K562 (cell line): Measurements from ENCODE around the gene DST. TPM values are rescaled to one million over a fixed set of nuclear protein-coding genes. Genes with fewer than 3 reads are reported as not detected.

ENCODE experiments used
- ARID1B ChIP-seq: fragments of 450-650 bp; IDR thresholded peaks from 2 replicates; pipeline ENCODE4 v1.6.1; 2016; ENCODE audit warnings: antibody characterized with exemption, mild to moderate bottlenecking, inconsistent platforms
- FOXA3 ChIP-seq, 2 experiments: fragments of 450-650 bp in 1 of 2; sonication (generic) in 1 of 2; formaldehyde crosslinking; IDR thresholded peaks in 1 of 2; conservative IDR thresholded peaks in 1 of 2; 2 replicates each; pipeline versions ENCODE4 v1.4.0 to v1.8.0; 2020 to 2022; ENCODE audit warnings: mild to moderate bottlenecking in 2 of 2, missing genetic modification reagents in 1 of 2
- HDAC1 ChIP-seq, 2 experiments: fragments of 450-650 bp; IDR thresholded peaks; 2 replicates each; pipeline ENCODE4 v1.6.1; 2016 to 2017; ENCODE audit warnings: inconsistent platforms in 1 of 2, mild to moderate bottlenecking in 1 of 2, moderate library complexity in 1 of 2
- KDM4B ChIP-seq, 2 experiments: fragments of 450-650 bp in 1 of 2; sonication (generic) in 1 of 2; IDR thresholded peaks; 2 replicates each; pipeline ENCODE4 v1.6.1; 2016 to 2017; ENCODE audit warnings: borderline replicate concordance in 2 of 2, antibody characterized with exemption in 1 of 2, low read depth in 1 of 2, mild to moderate bottlenecking in 1 of 2
- MAFF ChIP-seq: IDR thresholded peaks from 2 replicates; pipeline ENCODE4 v1.6.1; 2012; ENCODE audit warnings: low read length, improper control_type of control experiment
- MGA ChIP-seq: fragments of 450-650 bp; IDR thresholded peaks from 2 replicates; pipeline ENCODE4 v1.6.1; 2016; ENCODE audit warnings: mild to moderate bottlenecking, moderate library complexity
- MLLT1 ChIP-seq, 2 experiments: fragments of 450-650 bp; IDR thresholded peaks; 2 replicates each; pipeline ENCODE4 v1.6.1; 2016
- POLR2A ChIP-seq: fragments of 450-650 bp; conservative IDR thresholded peaks from 2 replicates; pipeline ENCODE4 v1.6.1; 2016
- POLR2B ChIP-seq: fragments of 450-650 bp; IDR thresholded peaks from 2 replicates; pipeline ENCODE4 v1.6.1; 2018; ENCODE audit warnings: low read depth; ENCODE audit not compliant: partially characterized antibody
- RFX5 ChIP-seq: IDR thresholded peaks from 2 replicates; pipeline ENCODE4 v1.6.1; 2011; ENCODE audit warnings: low read depth, mild to moderate bottlenecking, improper control_type of control experiment, low read length
- SMC3 ChIP-seq: conservative IDR thresholded peaks from 2 replicates; pipeline ENCODE4 v1.6.1; 2011; ENCODE audit warnings: low read depth, low read length, improper control_type of control experiment; ENCODE audit not compliant: insufficient read depth
- SPI1 ChIP-seq: IDR thresholded peaks from 2 replicates; pipeline ENCODE4 v1.6.1; 2011; ENCODE audit warnings: low read depth, low read length, control low read depth, borderline replicate concordance
- SREBF2 ChIP-seq: sonication (generic); formaldehyde crosslinking; IDR thresholded peaks from 2 replicates; pipeline ENCODE4 v1.4.0; 2020; ENCODE audit warnings: mild to moderate bottlenecking, missing genetic modification reagents
- TAL1 ChIP-seq: fragments of 450-650 bp; IDR thresholded peaks from 2 replicates; pipeline ENCODE4 v1.6.1; 2016; ENCODE audit warnings: mild to moderate bottlenecking
- ZFP36 ChIP-seq: fragments of 150-350 bp; IDR thresholded peaks from 2 replicates; pipeline ENCODE4 v1.6.1; 2018; ENCODE audit warnings: low read length, low read depth; ENCODE audit not compliant: partially characterized antibody
- ZNF124 ChIP-seq: sonication (generic); formaldehyde crosslinking; IDR thresholded peaks from 2 replicates; pipeline ENCODE4 v1.8.1; 2022; ENCODE audit warnings: missing genetic modification reagents
- polyA plus RNA-seq, 8 experiments: library from polyadenylated mRNA; depleted of rRNA in 4 of 8; stranded (reverse) in 5 of 8; unstranded in 3 of 8; fragments of >200 nt; fragmentation: Nextera tagmentation in 2 of 8; fragmentation: Illumina TruSeq in 1 of 8; extraction: Ambion mirVana in 2 of 8; extraction: Trizol in 1 of 8; gene quantifications; 2 replicates each; pipeline versions ENCODE4 v1.2.1 to v1.2.3, GENCODE V29; 2011 to 2014; ENCODE audit warnings: inconsistent platforms in 1 of 8, missing spikeins in 1 of 8
- total RNA-seq, 7 experiments: library from RNA; depleted of rRNA in 6 of 7; stranded (reverse); fragments of >200 nt in 6 of 7; fragmentation: Illumina TruSeq in 2 of 7; extraction: Trizol in 2 of 7; gene quantifications; 2 replicates each; pipeline versions ENCODE4 v1.2.1 to v1.2.3, GENCODE V29; 2011 to 2021; ENCODE audit warnings: low replicate concordance in 1 of 7

Gene DST
- total and polyA plus RNA-seq, 9 of the 15 experiments (the other 6 are each of a cell fraction or from before 2014, with no cell fraction given), result 5.2 to 21.9 (median 13.3) TPM

GRCh38 chr6:56541030-56541600, 101.6 kb downstream of the DST start (continued):
- TF ChIP-seq RFX5, result no peak
- TF ChIP-seq HDAC1 (IDR thresholded peaks at IDR 0.05), result no peak
- TF ChIP-seq ARID1B, result peak; percentile 26; the same call in 1 of the 2 replicates
- peak; percentile 48; the same call in 1 of the 2 replicates for TF ChIP-seq MGA
- no peak for TF ChIP-seq SREBF2 (CRISPR knock-in tag)
- TF ChIP-seq KDM4B (IDR thresholded peaks at IDR 0.05; ENCODE audit: borderline replicate concordance in 2 of 2, low read depth in 1 of 2), result no peak
- TF ChIP-seq POLR2B, result no peak
- no peak for TF ChIP-seq MAFF
- TF ChIP-seq POLR2A, result no peak
- TF ChIP-seq ZNF124 (CRISPR knock-in tag), result no peak
- no peak for TF ChIP-seq MLLT1 (IDR thresholded peaks at IDR 0.05)
- no peak for TF ChIP-seq SMC3
- TF ChIP-seq SPI1, result peak; percentile 86
- TF ChIP-seq TAL1, result no peak
- TF ChIP-seq FOXA3 (CRISPR knock-in tag; conservative IDR thresholded peaks at IDR 0.05 in 1 of 2, IDR thresholded peaks at IDR 0.05 in 1 of 2), result no peak
- no peak for TF ChIP-seq ZFP36
